Omental fat pad (tissue), 4 donors: ENCODE results near the gene RCVRN. TPM values are rescaled to one million over a fixed set of nuclear protein-coding genes. Genes with fewer than 3 reads are reported as not detected.
"Not testable (repeated sequence)": the region's sequence is repeated elsewhere in the genome, so short reads cannot be mapped to it uniquely, and the experiment has no call there.

ENCODE experiments used
- ATAC-seq: fragments of 150-250 bp; one replicate; pipeline ENCODE4 v1.9.1; 2016; ENCODE audit warnings: mild to moderate bottlenecking, moderate library complexity; ENCODE audit not compliant: low FRiP score
- DNase-seq: peaks from one replicate; pipeline ENCODE4 v3.0.0-alpha.2; 2019; ENCODE audit warnings: low spot score
- total RNA-seq, 4 donors: library from RNA; depleted of rRNA; stranded (reverse); fragments of >200 nt; gene quantifications; one replicate each; pipeline ENCODE4 v1.1.0, GENCODE V29; 2016
- TF ChIP-seq, protein P1 (sequence below), 3 donors: fragments of 450-650 bp; IDR thresholded peaks; one replicate each; pipeline ENCODE4 v1.5.1; 2016 to 2017; ENCODE audit warnings: antibody characterized with exemption in 3 of 3, mild to moderate bottlenecking in 3 of 3, moderate library complexity in 2 of 3

Gene RCVRN
- total RNA-seq, 4 donors from 2014 or later: 0.24 to 0.65 (median 0.60) TPM

DNA sequence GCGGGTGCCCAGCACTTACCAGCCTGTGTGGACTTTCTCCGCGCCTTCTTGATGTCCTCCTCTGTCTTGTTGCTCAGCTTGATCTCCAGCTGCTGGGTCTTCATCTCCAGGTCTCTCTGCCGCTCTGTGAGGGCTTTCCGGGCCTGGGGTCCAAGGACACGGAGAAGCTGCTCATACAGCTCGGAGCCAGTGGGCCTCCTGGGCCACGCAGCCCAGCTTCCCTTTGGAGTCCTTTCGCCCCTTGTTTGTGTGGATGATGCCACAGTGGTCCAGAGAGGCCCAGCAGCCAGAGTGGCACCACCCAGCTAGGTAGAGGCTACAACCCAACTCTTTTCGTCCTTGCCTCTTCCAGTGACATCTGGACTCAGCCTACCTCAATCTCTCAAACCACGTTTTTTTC, 20.4 kb upstream of the RCVRN start:
- TF ChIP-seq, protein P1, sequence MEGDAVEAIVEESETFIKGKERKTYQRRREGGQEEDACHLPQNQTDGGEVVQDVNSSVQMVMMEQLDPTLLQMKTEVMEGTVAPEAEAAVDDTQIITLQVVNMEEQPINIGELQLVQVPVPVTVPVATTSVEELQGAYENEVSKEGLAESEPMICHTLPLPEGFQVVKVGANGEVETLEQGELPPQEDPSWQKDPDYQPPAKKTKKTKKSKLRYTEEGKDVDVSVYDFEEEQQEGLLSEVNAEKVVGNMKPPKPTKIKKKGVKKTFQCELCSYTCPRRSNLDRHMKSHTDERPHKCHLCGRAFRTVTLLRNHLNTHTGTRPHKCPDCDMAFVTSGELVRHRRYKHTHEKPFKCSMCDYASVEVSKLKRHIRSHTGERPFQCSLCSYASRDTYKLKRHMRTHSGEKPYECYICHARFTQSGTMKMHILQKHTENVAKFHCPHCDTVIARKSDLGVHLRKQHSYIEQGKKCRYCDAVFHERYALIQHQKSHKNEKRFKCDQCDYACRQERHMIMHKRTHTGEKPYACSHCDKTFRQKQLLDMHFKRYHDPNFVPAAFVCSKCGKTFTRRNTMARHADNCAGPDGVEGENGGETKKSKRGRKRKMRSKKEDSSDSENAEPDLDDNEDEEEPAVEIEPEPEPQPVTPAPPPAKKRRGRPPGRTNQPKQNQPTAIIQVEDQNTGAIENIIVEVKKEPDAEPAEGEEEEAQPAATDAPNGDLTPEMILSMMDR (IDR thresholded peaks at IDR 0.05): no peak
- DNase-seq (no peak), ATAC-seq (no peak)

DNA sequence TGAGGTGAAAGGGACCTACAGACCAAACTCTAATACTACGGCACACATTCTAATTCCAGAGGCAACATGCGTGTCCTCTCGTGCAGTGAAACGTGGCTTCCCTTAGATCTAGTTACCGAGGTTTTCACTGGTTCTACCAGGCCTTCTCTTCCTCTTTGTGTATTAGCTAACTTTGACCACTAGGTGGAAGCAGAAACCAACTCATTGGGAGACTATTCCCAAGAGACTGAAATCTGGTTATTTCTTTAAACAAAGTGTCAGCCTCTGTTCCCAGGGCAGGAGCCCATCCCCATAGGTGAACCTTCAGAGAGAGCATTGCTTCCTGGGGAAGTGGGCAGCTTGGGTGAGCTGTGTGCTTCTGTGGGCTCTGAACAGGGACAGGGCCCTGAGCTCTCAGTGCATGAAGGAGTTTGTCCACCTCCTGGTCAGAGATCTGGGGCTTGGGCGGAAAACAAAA, 19.7 kb upstream of the RCVRN start:
- TF ChIP-seq, protein P1 (IDR thresholded peaks at IDR 0.05): peak in 2 of 3 donors; percentile 47 to 69
- peak; percentile 63 for ATAC-seq
- no peak for DNase-seq

DNA sequence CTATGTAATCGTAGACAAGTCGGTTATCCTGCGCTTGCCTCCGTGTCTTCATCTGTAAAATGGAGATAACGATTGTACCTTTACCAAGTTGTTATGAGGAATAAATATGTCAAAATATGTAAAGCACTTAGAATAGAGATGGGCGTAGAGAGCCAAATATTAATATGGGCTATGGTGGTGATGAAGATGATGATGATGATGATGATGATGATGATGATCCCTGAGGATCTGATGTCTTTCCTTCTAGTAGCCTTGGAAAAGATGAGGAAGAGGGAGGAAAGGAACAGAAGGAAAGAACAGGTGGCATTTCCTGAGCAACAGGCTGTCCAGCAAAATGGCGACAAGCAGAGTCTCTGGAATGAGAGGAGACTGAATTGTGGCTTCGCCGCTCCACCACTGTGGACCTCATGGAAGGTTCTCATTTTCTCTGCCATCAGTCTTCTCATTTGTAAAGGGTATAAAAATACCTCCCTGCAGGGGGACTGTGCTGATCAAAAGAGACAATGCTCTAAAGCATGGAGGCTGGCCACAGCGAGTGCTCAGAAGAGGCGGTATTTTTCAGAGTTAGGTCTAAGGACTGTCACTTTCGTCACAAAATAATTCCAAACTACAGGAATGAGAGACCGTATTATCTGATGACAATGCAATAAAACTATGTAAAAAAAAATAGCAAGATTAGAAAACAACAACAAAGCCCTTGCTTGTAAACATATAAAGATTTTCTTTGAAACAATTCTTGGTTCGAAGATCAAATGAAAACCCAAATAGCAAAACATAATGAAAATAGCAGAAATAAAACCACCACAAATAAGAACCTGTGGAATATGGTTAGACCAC, 17.2 kb upstream of the RCVRN start:
- ATAC-seq (no peak), DNase-seq (no peak)
- TF ChIP-seq, protein P1 (IDR thresholded peaks at IDR 0.05): no peak

DNA sequence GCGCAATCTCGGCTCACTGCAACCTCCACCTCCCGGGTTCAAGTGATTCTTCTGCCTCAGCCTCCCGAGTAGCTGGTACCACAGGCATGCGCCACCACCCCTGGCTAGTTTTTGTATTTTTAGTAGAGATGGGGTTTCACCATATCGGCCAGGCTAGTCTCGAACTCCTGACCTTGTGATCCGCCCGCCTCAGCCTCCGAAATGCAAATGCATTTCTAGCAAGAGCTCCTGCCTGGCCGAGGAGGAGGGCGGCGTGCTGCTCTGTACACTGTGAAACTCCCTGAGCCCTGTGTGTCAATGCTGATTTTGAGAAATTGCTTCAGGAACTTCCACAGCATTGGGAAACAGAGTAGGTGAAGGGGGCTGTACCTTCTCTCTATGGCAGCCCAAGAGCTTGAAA, 16.1 kb upstream of the RCVRN start:
- not testable (repeated sequence) for ATAC-seq, DNase-seq

DNA sequence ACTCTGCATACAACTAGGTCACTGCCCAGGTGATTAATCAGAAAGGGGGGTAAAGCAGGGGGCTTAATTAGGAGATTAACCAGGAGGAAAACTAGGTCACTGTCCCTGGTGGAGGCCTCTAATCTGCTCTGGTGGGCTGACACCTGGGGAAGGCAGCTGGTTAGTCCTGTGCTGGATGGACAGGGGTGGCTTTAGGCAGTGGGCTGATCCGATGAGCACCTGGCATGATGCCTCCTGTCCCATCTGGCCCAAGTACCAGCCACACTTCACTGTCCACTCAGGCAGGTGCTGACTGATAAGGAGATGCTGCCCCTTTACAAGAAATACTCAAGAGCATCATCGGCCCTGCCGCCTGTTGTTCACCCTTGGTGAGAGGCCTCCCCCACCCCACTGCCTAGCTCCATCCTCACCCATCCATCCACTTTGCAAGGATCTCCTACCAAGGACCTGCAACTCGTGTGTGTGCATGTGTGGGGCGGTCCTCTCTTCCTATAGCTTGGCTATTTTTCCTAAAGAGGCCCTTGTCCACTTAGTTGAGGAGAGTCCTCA, 13.8 kb upstream of the RCVRN start:
- DNase-seq (no peak), ATAC-seq (no peak)
- TF ChIP-seq, protein P1 (IDR thresholded peaks at IDR 0.05): no peak

DNA sequence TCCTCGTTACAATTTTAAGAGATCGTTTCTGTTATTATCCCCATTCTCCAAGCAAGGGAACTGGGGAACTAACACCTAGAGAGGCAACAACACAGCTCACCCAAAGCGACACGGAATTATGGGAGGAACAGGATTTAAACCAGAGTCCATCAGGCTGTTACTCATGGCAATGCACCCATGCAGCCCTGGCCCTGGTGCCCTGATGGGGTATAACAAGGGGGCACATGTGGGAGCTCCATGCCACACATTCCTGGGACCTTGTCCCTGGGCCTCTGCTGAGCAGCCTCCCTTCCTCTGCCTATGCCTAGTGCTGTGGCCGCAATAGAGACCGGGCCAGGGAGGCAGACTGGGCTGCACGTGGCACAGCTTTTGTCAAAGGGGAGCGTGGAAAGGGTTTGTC, 13.3 kb upstream of the RCVRN start:
- DNase-seq (no peak), ATAC-seq (no peak)
- TF ChIP-seq, protein P1 (IDR thresholded peaks at IDR 0.05): no peak

DNA sequence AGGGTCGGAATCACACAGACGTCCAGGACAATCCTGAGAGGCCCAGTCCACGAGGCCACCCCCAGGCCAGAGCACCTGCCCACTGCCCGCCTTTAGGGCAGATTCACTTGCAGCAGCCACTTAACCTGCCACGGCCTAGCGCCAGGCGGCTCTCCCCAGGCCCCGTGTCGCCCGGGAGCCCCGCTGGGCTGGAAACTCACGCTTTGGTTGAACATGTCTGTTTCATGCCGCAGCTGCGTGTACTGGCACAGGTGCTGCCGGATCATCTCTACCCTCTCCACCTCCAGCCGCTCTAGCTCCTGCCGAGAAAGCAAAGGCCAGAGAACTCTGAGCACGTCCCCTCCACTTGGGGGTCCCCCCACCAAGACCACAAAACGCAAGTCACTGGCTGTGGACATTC, 12.7 kb upstream of the RCVRN start:
- ATAC-seq: no peak
- TF ChIP-seq, protein P1 (IDR thresholded peaks at IDR 0.05): no peak
- no peak for DNase-seq
